ENCODE results near the gene ISCU. TPM values are rescaled to one million over a fixed set of nuclear protein-coding genes. Genes with fewer than 3 reads are reported as not detected.

ISCU gene
- total RNA-seq, 2 donors from 2014 or later: 93.7 to 97.5 TPM

DNA sequence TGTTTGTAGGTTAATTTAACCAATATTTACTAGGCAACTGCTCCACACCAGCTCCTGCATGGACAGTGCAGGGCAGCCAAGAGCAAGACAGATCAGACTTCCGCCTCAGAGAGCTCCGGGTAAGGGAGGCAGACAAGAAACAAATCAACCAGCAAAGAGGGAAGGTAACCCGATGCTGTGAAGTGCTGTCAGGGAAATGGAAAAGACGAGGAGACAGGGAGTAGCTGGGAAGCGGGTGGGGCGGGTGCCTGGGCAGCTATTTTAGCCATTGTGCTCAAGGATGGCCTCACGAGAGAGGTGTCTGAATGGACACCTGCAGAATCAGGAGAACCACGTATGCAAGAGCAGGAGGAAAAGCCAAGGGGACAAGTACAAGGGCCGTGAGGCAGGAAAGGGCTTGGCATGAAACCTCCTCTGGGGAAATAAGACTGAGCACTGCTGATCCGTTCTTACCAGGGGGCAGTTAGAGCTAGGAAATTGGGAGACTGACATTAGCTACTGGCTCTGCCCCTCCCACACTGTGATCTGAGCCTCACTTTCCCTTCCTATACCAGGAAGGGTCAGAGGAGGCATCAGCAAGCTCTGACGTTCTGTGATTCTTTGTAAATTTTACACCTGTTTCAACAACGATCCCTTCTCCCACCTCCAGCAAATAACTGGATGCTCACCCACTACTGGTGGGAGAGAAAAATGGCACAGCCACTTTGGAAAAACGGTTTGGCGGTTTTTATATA is 42.0 kb downstream of the ISCU start:
- Histone ChIP-seq H3K27me3 (no peaks in the 10 kb centered on the region), H3K9me3 (no peaks in the 10 kb centered on the region), H3K4me1 (no peaks in the 10 kb centered on the region), H3K36me3 (no peaks in the 10 kb centered on the region), H3K4me3 (no peak overlapping the region), H3K27ac (no peak overlapping the region), H3K9ac (ENCODE audit: low read depth in 2 of 2, low read length in 2 of 2) (no peak overlapping the region)
- intact Hi-C loops (cut with DNase I): no loop called here
- TF ChIP-seq, protein P1, sequence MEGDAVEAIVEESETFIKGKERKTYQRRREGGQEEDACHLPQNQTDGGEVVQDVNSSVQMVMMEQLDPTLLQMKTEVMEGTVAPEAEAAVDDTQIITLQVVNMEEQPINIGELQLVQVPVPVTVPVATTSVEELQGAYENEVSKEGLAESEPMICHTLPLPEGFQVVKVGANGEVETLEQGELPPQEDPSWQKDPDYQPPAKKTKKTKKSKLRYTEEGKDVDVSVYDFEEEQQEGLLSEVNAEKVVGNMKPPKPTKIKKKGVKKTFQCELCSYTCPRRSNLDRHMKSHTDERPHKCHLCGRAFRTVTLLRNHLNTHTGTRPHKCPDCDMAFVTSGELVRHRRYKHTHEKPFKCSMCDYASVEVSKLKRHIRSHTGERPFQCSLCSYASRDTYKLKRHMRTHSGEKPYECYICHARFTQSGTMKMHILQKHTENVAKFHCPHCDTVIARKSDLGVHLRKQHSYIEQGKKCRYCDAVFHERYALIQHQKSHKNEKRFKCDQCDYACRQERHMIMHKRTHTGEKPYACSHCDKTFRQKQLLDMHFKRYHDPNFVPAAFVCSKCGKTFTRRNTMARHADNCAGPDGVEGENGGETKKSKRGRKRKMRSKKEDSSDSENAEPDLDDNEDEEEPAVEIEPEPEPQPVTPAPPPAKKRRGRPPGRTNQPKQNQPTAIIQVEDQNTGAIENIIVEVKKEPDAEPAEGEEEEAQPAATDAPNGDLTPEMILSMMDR (IDR thresholded peaks at IDR 0.05): no peak
- no peak for DNase-seq

GRCh38 chr12:108605000-108605689 is 42.7 kb downstream of the ISCU start:
- intact Hi-C loops (cut with DNase I): no loop called here
- H3K36me3 ChIP-seq: no peaks in the 10 kb centered on the region
- TF ChIP-seq, protein P1 (IDR thresholded peaks at IDR 0.05): no peak
- no peaks in the 10 kb centered on the region for H3K9me3 ChIP-seq
- no peak overlapping the region for H3K9ac ChIP-seq (ENCODE audit: low read depth in 2 of 2, low read length in 2 of 2)
- no peak for DNase-seq
- H3K27me3 ChIP-seq: no peaks in the 10 kb centered on the region
- no peak overlapping the region for H3K27ac ChIP-seq
- H3K4me3 ChIP-seq: no peak overlapping the region
- H3K4me1 ChIP-seq: no peaks in the 10 kb centered on the region

DNA sequence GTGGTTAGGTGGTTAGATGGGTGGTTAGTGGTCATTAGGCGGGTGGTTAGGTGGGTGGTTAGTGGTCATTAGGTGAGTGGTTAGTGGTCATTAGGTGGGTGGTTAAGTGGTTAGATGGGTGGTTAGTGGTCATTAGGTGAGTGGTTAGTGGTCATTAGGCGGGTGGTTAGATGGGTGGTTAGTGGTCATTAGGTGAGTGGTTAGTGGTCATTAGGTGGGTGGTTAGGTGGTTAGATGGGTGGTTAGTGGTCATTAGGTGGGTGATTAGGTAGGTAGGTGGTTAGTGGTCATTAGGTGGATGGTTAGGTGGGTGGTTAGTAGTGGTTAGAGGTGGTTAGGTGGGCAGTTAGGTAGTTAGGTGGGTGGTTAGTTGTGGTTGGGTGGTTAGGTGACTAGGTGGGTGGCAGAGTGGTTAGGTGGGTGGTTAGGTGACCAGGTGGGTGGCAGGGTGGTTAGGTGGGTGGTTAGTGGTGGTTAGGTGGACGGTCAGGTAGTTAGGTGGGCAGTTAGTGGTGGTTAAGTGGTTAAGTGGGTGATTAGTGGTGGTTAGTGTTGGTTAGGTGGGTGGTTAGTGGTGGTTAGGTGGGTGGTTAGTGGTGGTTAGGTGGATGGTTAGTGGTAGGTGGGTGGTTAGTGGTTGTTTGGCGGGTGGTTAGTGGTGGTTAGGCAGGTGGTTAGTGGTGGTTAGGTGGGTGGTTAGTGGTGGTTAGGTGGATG is 43.5 kb downstream of the ISCU start:
- TF ChIP-seq, protein P1 (IDR thresholded peaks at IDR 0.05): no peak
- no peaks in the 10 kb centered on the region for H3K36me3 ChIP-seq
- intact Hi-C loops (cut with DNase I): no loop called here
- no peak overlapping the region for H3K9ac ChIP-seq (ENCODE audit: low read depth in 2 of 2, low read length in 2 of 2)
- DNase-seq: no peak
- no peaks in the 10 kb centered on the region for H3K27me3 ChIP-seq
- no peaks in the 10 kb centered on the region for H3K9me3 ChIP-seq
- H3K4me3 ChIP-seq: no peak overlapping the region
- H3K27ac ChIP-seq: no peak overlapping the region
- no peaks in the 10 kb centered on the region for H3K4me1 ChIP-seq

- no peak overlapping the region for H3K4me3 ChIP-seq
- no peaks in the 10 kb centered on the region for H3K4me1 ChIP-seq
- no peak overlapping the region for H3K9ac ChIP-seq (ENCODE audit: low read depth in 2 of 2, low read length in 2 of 2)
- TF ChIP-seq, protein P1 (IDR thresholded peaks at IDR 0.05): no peak
- no peaks in the 10 kb centered on the region for H3K9me3 ChIP-seq
- H3K27me3 ChIP-seq: no peaks in the 10 kb centered on the region
- H3K27ac ChIP-seq: no peak overlapping the region
- no peaks in the 10 kb centered on the region for H3K36me3 ChIP-seq
- intact Hi-C loops (cut with DNase I): no loop called here
- DNase-seq: no peak
Observed at GRCh38 chr12:108606492-108606891, 44.1 kb downstream of the ISCU start.

DNA sequence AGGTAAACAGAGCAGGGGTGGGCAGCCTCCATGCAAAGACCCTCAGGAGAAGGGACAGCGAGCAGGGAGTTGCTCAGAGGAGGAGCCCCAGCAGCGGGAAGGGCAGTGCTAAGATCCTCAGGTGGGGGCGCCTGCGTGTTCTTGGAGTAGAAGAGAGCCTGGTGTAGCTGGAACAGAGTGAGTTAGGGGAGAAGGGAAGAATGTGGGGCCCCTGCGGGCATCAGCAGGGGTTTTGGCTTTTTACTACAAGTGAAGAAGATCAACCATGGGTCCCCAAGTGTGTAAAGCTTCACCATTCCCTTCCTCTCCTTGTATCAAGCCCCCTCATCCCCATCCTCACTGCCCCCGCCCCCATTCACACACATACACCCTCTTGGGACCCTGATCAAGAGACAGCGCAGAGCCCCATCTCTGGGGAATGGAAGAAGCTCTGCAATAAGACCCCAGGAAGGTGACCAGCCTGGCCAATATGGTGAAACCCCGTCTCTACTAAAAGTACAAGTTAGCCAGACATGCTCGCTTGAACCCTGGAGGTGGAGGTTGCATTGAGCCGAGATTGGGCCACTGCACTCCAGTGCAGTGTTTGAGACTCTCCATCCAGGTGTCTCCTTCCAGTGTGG is 45.7 kb downstream of the ISCU start:
- Histone ChIP-seq H3K4me1 (no peaks in the 10 kb centered on the region), H3K9me3 (no peaks in the 10 kb centered on the region), H3K27me3 (no peaks in the 10 kb centered on the region), H3K27ac (no peak overlapping the region), H3K4me3 (no peak overlapping the region), H3K36me3 (no peaks in the 10 kb centered on the region), H3K9ac (ENCODE audit: low read depth in 2 of 2, low read length in 2 of 2) (no peak overlapping the region)
- no peak for DNase-seq
- intact Hi-C loops (cut with DNase I): no loop called here
- TF ChIP-seq, protein P1 (IDR thresholded peaks at IDR 0.05): no peak
